SK-N-SH (cell line): ENCODE data around the gene CLEC2D.

Source experiments
- CTCF ChIP-seq: fragments of 200-600 bp; sonication (generic); IDR thresholded peaks from 2 replicates; pipeline ENCODE4 v1.6.1; 2017; ENCODE audit warnings: antibody characterized with exemption, mild to moderate bottlenecking, moderate library complexity
- NRF1 ChIP-seq: IDR thresholded peaks from 2 replicates; pipeline ENCODE4 v1.6.1; 2012; ENCODE audit warnings: low read depth, mild to moderate bottlenecking, low read length
- RAD21 ChIP-seq: IDR thresholded peaks from 2 replicates; pipeline ENCODE4 v1.6.1; 2012; ENCODE audit warnings: mild to moderate bottlenecking, low read length
- RCOR1 ChIP-seq: fragments of 150-350 bp; IDR thresholded peaks from 2 replicates; pipeline ENCODE4 v1.6.1; 2017; ENCODE audit warnings: antibody characterized with exemption, low read length

- no peak for TF ChIP-seq RCOR1
- no peak for TF ChIP-seq CTCF
- no peak for TF ChIP-seq RAD21
- TF ChIP-seq NRF1: no peak
Measured at GRCh38 chr12:9662488-9662887, 7.0 kb upstream of the CLEC2D start.
